Fibroblast of peridontal ligament (primary cell): ENCODE measurements around the gene C10orf90.
"Not testable (repeated sequence)": the region's sequence is repeated elsewhere in the genome, so short reads cannot be mapped to it uniquely, and the experiment has no call there.

Experiments
- DNase-seq: peaks from one replicate; pipeline ENCODE4 v3.0.0-alpha.2; 2010; ENCODE audit errors: extremely low read depth

Gene C10orf90

DNA sequence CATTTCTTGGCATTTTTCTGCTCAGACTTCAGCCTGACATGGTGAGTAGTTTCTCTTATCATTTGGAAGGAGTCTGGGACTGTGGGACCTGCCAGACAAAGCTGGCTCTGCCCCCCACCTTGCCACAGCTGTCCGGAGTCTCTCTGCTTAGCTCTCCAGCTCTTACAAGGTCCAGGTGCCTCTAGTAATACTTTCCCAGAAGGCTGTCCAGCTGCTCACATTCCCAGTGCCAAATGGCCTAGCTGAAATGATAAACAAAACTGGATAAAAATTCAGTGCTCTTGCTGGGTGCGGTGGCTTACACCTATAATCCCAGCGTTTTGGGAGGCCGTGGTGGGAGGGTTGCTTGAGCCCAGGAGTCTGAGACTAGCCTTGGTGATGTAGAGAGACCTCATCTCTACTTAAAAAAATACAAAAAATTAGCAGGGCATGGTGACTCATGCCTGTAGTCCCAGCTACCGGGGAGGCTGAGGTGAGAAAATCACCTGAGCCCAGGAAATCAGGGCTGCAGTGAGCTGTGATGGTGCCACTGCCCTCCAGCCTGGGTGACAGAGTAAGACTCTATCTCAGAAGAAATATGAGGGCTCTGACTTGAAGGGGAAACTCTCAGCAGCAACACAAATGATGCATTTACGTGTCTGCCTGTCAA is 86.8 kb downstream of the C10orf90 start:
- no peak for DNase-seq

DNA sequence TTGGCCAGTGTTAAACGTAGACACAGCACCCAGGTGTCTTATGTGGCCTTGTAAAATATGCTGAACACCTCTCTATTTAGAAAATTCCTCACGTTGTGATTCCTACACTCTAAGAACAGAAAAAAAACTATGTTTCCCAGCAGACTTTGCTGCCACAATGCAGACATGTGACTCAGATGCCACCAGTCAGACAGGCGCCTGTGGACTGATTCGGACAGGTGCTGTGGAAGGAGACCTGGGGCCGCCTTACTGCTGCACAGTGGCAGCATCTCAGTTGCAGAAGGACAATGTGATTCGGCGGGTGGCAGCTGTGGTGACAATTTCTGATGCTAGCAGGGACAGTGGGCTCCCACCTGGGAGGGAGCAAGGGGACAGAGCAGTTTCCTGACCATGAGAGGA is 88.8 kb downstream of the C10orf90 start:
- no peak for DNase-seq

DNA sequence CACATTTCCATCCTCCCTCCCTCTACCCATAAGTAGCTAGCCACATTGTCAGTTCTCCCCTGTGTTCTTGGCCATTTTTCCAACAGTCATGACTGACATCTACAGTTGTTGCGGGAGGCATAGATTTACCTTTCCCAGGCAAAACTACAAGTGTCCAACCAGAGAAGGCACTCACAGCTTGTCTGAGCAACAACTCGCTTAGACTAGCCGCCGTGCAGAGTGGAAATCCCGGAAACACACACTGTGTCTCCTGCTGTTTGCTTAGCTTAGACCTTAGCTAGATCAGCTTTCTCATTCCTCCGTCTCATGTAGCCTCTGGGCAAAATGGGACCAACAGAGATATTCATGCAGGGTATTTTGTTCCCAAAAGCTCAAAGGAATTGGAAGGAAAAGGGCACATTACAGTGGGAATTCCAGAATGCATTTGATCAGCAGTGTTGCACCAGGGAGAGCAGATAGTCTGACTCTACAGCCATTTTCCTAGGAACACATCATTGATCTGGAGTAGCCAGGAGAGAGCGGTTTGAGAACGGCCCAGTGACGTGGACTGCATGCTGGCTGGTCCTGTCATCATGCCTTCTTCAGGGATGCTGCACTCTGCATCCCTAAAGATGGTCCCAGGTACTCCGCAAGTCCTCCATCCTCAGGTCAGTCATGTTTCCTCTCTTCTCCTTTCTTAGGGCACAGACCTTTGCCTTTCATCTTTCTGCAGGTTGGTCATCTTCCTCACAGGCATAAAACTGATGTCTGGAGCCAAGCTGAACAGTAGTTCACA is 89.4 kb downstream of the C10orf90 start:
- no peak for DNase-seq

DNA sequence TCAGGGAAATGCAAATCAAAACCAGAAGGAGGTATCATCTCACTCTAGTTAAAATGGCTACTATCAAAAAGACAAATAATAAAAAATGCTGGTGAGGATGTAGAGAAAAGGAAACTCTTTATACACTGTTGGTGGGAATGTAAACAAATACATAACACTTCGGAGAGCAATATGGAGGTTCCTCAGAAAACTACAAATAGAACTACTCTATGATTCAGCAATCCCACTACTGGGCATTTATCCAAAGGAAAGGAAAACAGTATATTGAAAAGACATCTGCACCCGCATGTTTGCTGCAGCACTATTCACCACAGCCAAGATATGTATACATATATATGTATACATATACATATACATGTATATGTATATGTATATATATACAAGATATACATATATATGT is 94.2 kb downstream of the C10orf90 start:
- peak; percentile 24 for DNase-seq

DNA sequence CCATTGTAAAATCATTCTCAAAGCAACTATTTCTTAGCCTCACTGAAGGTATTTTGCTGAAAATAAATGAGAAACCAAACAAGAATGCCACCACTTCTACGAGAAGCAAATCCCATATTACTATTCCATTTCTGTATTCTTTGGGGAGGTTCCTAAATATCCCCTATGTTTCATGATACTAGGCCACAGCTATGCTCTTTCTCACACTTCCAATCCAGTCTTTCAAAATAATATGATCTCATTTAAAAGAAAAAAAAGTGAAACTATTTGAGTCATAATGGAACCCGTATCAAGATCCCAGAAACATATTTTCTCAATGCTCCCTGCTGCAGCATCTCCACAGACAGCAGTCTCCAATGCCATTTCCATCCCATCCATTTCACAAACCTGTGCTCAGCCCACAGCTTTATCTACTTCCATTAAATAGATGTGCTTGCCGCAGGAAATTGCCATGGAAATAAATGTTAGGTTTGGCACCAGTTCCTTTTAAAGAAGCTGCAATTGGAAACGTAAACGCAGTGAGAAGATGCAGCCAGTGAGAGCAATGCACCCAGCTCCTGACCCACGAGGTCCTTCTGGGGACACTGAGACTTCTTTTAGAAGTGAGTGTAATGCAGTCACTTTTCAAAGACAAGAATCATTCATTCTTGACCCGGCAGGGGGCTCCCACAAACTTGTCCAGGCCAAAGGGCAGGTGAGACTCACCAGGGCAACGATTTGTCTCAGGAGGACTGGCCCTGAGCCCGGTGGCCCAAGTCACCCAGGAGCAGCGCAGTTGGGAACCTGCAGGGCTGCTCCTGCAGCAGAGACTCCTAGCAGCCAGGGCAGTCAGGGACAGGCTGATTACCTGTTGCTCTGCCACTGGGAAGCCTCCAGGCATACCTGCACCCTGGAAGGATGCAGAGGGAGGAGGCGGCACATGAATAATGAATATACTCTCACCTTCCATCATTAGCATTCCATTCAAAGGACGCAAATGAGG is 99.6 kb downstream of the C10orf90 start:
- DNase-seq = peak; percentile 52

DNA sequence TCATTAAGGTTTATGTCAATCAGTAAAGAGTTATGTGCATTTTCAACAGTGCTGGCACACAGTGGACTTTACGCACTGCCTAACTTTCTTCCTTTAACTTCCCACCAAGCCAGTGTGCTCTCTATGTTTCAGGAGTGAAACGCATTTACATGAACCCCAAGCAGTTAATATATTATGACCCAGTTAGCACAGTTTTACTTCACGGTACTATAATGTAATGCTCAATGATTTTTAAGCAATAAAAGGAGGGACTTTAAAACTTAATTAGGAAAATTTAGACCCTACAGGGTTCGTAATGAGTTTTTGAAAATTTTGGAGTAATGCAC is 100.3 kb downstream of the C10orf90 start:
- DNase-seq = no peak

DNA sequence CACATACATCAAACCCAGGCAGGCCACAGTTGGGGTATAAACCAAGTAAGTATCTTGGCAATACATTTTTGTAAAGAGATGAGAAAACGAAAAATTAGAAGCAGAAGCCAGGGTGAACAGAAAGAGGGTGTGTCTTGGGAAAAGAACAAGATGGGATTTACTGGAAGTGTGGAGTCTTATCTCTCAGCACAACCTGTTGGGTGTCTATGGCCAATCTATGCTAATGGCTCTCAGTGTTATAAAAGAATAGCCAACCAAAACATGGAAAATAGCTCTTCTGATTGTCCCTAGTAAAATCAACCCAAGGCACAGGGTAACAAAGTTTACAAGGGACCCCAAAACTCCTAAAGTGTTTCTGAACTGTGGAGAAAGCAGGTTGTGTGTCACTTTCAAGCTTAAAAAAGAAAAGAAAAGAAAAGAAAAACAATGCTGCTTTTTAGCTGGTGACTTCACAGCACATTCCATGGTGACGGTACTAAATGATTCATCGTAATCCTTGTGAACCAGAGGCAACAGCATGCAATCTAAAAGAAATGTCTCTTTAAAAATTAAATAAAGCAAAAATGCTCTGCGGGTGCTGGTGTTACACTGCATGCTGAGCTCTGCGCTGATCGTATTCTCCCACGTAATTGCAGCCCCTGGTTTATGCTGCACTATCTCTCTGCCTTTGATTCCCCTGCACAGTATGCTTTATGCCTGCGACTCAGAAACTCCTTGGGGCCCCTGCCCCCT is 100.8 kb downstream of the C10orf90 start:
- DNase-seq = peak; percentile 91

DNA sequence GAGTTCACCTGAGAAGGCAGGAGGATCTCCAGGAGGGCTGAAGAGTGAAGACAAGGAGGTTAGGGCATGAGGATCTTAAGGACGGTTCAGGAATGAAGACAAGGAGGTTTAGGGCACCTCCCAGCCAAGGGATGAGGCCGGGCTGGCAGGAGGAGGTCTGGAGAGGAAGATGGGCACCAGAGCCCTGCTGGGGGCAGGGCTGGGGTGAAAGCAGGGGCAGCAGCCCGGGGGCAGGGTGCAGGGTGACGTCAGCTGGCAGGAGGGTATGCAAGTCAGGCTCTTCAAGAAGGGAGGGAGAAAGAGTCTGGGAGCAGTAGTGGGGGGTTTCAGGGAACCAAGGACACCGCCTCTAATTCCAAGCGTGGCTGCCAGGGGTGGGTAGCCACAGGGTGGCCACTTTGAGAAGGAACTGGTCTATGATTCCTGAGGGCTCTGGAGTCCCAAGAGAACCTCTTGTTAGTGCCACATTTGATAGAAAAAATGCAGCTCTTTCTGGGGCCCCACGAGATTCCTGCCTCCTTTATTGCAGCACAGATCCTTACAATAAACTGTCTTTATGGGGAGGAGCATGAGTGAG is 101.6 kb downstream of the C10orf90 start:
- DNase-seq = peak; percentile 17

DNA sequence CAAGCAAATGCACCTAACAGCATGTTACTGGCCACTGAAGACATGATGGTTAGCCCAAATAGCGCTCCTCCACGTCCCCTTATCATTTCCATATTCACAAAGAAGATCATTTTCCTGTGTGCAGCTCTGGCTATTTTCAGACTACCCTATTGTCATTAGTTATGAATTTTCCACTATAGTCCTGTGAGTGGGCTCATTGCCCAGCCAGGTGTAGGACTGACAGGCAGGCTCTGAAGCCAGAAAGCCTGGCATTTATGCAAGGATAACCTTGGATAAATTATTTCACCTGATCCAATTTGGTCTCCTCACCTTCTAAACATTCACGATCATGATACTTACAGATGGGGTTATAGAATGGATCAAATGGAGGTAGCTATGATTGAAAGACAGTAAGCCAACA is 104.6 kb downstream of the C10orf90 start:
- DNase-seq = no peak

DNA sequence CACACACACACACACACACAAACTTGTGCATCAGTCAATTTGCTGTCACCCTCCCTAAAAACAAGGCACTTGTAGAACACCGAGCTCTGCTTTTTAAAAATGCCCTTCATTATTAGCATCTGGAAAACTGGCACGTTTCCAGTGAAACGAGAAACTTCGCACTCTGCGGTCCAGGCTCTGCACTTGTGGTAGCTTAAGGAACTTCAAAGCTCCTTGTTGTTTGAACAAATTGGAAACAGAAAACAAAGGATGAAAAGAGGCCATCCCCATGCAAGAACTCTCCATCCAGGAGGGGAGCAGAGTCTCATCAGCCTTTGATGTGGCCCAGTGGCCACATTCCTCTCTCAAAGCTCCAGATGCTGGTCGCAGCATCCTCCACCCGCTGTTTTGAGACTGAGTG is 105.1 kb downstream of the C10orf90 start:
- peak; percentile 18 for DNase-seq

DNA sequence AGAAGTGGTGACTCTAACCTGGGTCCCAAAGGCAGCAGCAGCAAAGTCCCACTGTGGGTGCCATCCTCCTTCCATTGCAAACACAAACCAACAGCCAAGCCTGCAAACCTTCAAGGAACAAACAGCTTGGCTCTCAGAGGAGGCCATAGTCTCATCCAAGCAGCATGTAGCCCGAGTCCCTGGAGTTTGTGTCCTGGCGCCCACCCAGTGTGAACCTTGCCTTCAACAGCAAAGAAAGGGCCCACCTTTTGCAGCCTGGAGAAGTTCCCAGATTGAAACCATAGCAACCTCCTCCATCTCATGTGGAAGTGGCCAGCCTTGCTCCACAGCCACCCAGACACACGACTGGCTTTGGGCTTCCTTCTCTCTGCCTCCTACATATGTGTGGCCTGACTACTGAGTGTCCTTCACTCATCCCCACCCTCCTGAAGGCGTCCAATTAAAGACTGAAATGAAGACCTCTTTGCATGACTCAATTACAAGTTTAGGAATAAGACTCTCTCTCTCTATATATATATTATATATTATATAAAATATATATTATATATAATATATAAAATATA is 106.1 kb downstream of the C10orf90 start:
- peak; percentile 33 for DNase-seq

DNA sequence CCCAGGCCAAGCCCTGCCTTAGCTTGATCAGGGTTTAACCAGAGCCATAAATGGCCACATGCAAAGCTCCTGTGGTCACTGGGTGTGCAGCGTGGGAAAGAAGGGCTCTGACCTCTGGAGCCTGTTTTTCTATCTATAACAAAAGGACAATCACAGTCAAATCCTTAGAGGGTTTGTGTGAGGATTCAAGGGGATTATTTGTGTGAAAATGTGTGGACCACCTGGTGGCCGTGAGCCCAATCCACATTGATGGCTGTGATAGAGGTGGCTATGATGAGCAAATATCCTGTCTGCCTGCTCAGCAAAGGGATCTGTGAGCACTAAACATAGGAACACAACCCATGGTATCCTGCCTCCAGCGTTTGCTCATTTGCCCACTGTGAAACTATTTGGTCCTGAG is 107.1 kb downstream of the C10orf90 start:
- DNase-seq = no peak

DNA sequence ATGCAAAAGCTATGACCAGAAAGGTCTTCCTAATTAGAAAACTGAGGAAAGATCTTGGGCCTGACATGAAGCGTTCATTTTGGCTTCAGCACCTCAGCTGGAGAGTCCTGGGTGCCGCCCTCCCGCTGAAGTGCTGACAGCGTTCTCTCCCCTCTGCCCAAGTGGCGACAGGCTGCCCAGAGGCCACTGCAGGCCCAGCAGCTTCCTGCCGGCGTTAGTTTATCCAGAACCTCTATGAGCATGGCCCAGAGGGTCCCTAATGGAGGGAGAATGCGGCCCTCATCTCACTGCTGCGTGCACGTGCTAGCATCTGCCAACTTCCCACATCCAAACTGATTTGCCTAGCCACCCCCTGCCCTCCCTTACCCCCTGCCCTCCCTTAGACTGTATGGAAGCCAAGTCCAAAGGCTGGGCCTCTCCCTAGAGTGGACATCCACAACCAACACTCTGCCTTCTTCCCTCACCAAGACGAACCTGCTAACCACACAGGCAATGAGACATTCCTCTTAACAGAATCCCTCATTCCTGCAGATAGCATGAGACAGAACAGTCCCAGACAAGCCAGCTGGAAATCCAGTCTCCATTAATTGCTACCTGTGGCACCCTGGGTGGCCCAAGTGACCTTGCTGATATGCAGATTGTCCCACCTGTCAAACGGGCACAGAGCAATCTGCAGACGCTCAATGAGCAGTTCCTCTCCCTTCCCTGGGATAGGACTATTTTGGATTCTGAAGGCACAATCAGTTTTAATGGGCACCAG is 108.4 kb downstream of the C10orf90 start:
- no peak for DNase-seq

DNA sequence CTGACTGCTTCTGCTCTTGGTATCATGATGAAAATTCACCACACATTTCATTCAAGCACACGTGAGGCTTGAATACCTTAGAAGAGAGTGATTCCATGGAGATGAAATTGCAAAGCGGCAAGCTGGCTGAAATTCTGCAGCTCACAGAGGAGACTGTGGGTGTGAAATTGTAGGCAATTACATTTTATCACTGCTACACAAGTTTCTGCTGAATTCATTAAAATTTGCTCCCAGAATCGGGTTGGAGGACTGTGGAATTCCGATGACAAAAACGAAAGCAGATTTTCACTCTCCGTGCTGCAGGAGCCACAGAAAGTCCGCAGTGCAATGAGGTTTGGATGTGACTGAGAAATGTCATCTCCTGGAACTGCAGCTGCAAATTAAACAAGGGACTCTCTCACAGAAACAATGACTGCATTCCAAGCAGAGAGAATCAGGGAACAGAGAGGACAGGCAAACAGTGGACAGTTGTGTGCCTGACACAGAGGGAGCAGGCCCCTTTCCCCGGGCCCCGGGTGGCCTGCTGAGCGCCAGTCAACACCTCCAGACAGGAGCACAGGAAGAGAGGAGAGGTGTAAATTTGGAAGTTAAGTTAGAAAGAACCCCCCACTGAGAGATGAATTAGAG is 109.1 kb downstream of the C10orf90 start:
- DNase-seq = peak; percentile 29

DNA sequence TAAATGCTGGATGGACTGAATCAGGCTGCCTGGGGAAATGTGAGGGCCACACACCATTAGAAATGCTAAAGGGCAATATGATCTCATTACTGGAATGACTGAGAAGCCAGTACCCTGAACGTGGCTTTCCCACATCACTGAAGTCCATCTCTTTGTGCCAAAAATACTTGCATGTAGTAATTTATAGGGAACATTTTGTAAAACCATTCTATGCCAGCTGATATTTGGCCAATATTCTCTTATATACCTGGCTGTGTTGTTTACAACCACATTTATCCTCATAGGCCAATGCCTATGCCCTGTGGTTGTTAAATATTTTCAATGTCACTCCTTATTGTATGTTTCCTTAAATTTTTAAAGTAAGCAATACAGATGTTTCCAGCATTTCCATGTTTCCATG is 111.6 kb downstream of the C10orf90 start:
- no peak for DNase-seq

DNA sequence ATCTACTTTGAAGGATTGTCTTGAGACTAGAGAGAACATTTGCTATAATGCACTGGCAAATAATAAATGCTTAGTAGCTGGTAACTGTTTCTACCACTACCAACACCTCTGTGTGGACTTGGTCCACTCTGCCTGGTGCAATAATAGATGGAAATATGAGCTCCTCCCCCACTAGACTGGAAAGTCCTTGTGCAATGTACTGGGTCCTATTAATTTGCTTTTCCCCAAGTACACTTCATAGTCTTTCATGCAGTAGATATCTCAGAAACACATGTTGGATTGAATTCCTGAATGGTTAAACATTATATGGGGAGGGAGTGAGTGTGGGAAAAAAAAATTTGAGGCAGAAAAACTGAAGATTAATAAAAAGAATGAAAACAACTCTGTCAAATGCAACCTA is 119.3 kb downstream of the C10orf90 start:
- DNase-seq = no peak

DNA sequence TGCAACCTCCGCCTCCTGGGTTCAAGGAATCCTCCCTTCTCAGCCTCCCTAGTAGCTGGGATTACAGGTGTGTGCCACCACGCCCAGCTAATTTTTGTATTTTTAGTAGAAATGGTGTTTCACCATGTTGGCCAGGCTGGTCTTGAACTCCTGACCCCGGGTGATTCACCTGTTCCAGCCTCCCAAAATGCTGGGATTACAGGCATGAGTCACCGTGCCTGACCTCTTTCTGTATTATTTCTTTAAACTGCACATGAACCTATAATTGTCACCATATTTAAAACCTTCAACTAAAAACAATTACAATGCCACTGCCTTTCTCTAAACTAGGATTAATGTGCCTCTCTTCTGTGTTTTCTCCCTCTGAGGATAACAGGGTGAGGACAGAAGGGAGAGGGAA is 119.9 kb downstream of the C10orf90 start:
- DNase-seq = not testable (repeated sequence)

DNA sequence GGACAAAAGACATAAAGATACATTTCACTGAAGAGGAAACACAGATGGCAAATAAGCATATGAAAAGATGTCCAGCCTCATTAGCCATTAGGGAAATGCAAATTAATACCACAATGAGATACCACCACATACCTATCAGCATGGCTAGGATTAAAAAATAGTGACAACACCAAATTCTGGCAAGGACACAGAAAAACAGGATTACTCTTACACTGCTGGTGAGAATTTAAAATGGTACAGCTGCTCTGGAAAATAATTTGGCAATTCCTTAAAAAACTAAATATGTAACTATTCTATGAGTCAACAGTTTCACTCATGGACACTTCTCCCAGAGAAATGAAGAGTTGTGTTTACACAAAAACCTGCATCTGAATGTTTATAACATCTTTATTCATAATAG is 121.1 kb downstream of the C10orf90 start:
- no peak for DNase-seq

DNA sequence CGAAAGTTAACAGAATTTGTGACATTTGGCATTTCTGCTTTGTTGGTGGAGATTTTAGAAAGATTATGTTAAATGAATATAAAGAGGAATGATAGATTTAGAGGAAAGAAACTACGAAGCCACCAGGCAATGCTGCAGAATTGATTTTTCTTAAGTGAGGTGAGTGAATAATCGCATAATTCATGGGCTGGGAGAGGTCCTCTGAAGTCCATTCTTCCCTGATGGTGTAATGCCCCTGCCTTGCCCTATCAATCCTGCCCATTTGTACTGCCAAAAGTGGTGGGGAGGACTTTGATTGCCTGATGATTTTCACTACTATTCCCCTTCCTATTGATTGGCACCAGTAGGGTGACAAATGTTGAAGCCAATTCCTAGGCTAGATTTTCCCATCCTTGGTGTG is 125.9 kb downstream of the C10orf90 start:
- DNase-seq = no peak
